Adipocyte (in vitro differentiated cells): ENCODE measurements around the gene SRPK3.

Experiments used
- DNase-seq: peaks from one replicate; pipeline ENCODE4 v3.0.0-alpha.2; 2015; ENCODE audit warnings: low read depth
- H3K27me3 ChIP-seq: replicated peaks from 2 replicates; pipeline ENCODE4 v1.7.0; 2013; ENCODE audit warnings: mild to moderate bottlenecking, low read length, moderate library complexity; ENCODE audit not compliant: control insufficient read depth, insufficient read depth
- H3K36me3 ChIP-seq: 2 replicates; pipeline ENCODE4 v1.7.0; 2013; ENCODE audit warnings: low read length, mild to moderate bottlenecking, moderate library complexity; ENCODE audit not compliant: control insufficient read depth, insufficient read depth, severe bottlenecking
- H3K4me1 ChIP-seq: 2 replicates; pipeline ENCODE4 v1.7.0; 2013; ENCODE audit warnings: mild to moderate bottlenecking, low read length, moderate library complexity; ENCODE audit not compliant: control insufficient read depth, insufficient read depth
- H3K4me3 ChIP-seq: 2 replicates; pipeline ENCODE4 v1.7.0; 2013; ENCODE audit warnings: mild to moderate bottlenecking, low read length, moderate library complexity
- H3K9ac ChIP-seq: 2 replicates; pipeline ENCODE4 v1.7.0; 2013; ENCODE audit warnings: mild to moderate bottlenecking, low read length, moderate library complexity
- H3K9me3 ChIP-seq: 2 replicates; pipeline ENCODE4 v1.7.0; 2013; ENCODE audit warnings: mild to moderate bottlenecking, low read length, moderate library complexity; ENCODE audit not compliant: control insufficient read depth

The SRPK3 gene

GRCh38 chrX:153781428-153782047, 697 bp downstream of the SRPK3 start:
- Histone ChIP-seq H3K9me3 (no peaks in the 10 kb centered on the region), H3K27me3 (no peaks in the 10 kb centered on the region), H3K36me3 (peaks cover 24% of the 10 kb centered on the region), H3K4me1 (peaks cover 3% of the 10 kb centered on the region), H3K9ac (no peak overlapping the region), H3K4me3 (no peak overlapping the region)
- no peak for DNase-seq

- H3K4me3 ChIP-seq, result no peak overlapping the region
- peaks cover 25% of the 10 kb centered on the region for H3K36me3 ChIP-seq
- H3K27me3 ChIP-seq, result no peaks in the 10 kb centered on the region
- H3K4me1 ChIP-seq, result peaks cover 3% of the 10 kb centered on the region
- no peak for DNase-seq
- no peaks in the 10 kb centered on the region for H3K9me3 ChIP-seq
- H3K9ac ChIP-seq, result no peak overlapping the region
These were observed 1.5 kb downstream of the SRPK3 start for GRCh38 chrX:153782313-153782712.

- peaks cover 3% of the 10 kb centered on the region for H3K4me1 ChIP-seq
- H3K4me3 ChIP-seq, result no peak overlapping the region
- no peaks in the 10 kb centered on the region for H3K9me3 ChIP-seq
- DNase-seq, result no peak
- no peaks in the 10 kb centered on the region for H3K27me3 ChIP-seq
- no peak overlapping the region for H3K9ac ChIP-seq
- H3K36me3 ChIP-seq, result peaks cover 21% of the 10 kb centered on the region
These were observed 2.0 kb downstream of the SRPK3 start for GRCh38 chrX:153782871-153783270.

- Histone ChIP-seq H3K36me3 (peaks cover 15% of the 10 kb centered on the region), H3K4me3 (no peak overlapping the region), H3K27me3 (no peaks in the 10 kb centered on the region), H3K9me3 (no peaks in the 10 kb centered on the region), H3K9ac (no peak overlapping the region), H3K4me1 (peaks cover 3% of the 10 kb centered on the region)
- DNase-seq, result no peak
These were observed 2.7 kb downstream of the SRPK3 start for GRCh38 chrX:153783378-153784013.

GRCh38 chrX:153784325-153784967, 3.6 kb downstream of the SRPK3 start:
- H3K36me3 ChIP-seq, result peaks cover 16% of the 10 kb centered on the region
- no peaks in the 10 kb centered on the region for H3K9me3 ChIP-seq
- no peak overlapping the region for H3K9ac ChIP-seq
- DNase-seq, result no peak
- H3K27me3 ChIP-seq, result no peaks in the 10 kb centered on the region
- H3K4me3 ChIP-seq, result no peak overlapping the region
- H3K4me1 ChIP-seq, result peaks cover 3% of the 10 kb centered on the region

DNA sequence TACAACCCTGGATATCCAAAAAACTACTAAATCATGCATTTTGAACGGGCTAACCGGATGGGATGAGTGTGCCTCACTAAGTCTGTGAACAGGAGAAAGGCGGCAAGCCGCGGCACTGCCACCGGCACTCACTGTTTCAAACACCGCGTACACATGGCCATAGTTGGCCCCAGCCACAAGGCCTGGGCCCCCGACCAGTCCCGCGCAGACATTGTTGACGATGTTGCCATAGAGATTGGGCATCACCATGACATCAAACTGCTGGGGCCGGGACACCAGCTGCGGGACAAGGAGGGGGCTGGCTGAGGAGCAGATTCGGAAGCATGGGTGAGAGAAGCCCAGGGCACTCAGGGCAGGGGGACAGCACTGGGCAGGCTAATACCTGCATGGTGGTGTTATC, 5.8 kb downstream of the SRPK3 start:
- Histone ChIP-seq H3K27me3 (no peaks in the 10 kb centered on the region), H3K4me3 (no peak overlapping the region), H3K9me3 (no peaks in the 10 kb centered on the region), H3K4me1 (no peaks in the 10 kb centered on the region), H3K36me3 (peaks cover 20% of the 10 kb centered on the region), H3K9ac (no peak overlapping the region)
- DNase-seq, result no peak

DNA sequence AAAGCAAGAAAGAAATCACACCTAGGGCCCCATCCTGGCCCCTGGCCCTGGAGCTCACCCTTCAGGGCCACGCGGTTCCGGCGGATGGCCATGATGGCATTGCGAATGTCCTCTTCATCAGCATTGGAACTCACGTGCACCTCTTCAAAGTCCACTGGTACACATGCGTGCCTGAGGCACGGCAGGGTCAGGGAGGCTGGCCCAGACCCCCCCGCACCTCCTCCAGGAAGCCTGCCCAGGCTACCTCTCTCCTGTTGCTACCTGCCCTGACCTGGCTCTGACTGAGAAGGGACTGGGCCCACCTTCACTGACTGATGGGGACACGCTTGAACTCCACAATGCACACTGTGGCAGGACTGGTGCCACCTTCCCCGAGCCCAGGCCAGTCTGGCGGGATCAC, 8.8 kb downstream of the SRPK3 start:
- peaks cover 7% of the 10 kb centered on the region for H3K4me1 ChIP-seq
- H3K4me3 ChIP-seq, result no peak overlapping the region
- no peak for DNase-seq
- no peak overlapping the region for H3K9ac ChIP-seq
- peaks cover 20% of the 10 kb centered on the region for H3K36me3 ChIP-seq
- H3K9me3 ChIP-seq, result no peaks in the 10 kb centered on the region
- H3K27me3 ChIP-seq, result no peaks in the 10 kb centered on the region

DNA sequence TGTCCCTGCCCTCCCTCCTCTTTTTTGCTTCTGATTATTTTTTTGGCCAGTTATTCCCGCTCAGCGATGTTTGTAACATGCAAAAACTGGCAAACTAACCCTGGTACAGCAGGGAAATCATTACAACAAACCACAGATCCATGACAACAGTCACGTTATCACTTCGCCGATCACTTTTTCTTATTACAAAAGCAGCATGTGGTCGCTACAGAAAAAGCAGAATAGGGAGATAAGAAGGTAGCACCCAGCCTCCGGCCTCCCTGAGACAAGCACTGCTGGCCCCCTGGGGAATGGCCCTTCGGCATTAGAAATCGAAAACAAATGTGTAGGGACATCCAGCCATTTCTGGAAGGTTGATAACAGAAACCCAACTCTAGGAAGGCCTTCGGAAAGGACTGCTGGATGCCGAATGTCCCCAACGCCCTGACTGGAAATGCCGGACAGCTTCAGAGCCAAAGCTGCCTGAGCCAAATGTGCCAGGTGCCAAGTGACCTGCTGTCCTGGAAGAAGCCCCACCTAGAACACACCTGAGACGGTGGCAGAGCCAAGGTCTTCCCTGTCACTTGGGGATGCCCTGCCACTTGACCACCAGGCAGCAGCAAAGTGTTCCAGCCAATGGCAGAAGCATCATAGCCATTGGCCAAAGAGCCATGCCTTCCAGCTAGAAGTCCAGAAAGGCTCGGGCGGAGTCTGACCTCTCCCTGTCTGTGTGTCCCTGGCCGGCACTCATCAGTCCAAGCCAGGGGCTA, 10.4 kb downstream of the SRPK3 start:
- Histone ChIP-seq H3K4me3 (no peak overlapping the region), H3K9me3 (no peaks in the 10 kb centered on the region), H3K27me3 (no peaks in the 10 kb centered on the region), H3K9ac (no peak overlapping the region), H3K4me1 (peaks cover 16% of the 10 kb centered on the region), H3K36me3 (peaks cover 9% of the 10 kb centered on the region)
- DNase-seq, result no peak

DNA sequence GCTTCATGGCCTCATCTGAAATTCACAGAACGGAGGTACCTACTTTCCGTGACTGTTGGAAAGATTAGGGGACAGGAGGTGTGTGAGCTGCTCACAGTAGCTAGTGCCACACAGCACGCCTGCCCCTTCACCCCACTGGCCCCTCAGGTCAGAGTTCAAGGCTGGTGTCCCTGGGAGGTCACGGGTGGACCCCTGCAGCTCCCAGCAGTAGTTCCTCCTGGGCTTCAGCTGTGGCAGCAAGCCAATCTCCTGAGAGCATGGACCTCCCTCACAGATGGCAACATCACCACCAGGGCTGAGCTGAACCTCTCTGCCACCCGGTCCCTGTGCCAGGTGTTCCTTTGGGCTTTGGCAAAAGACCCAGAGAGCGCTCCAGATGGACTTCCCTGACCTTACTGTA, 11.5 kb downstream of the SRPK3 start:
- Histone ChIP-seq H3K4me1 (peaks cover 18% of the 10 kb centered on the region), H3K9ac (no peak overlapping the region), H3K36me3 (peaks cover 11% of the 10 kb centered on the region), H3K4me3 (no peak overlapping the region), H3K27me3 (no peaks in the 10 kb centered on the region), H3K9me3 (peaks cover 2% of the 10 kb centered on the region)
- no peak for DNase-seq

- H3K27me3 ChIP-seq, result no peaks in the 10 kb centered on the region
- peak overlapping the region; percentile 92 for H3K9ac ChIP-seq
- H3K36me3 ChIP-seq, result peaks cover 16% of the 10 kb centered on the region
- peak overlapping the region; percentile 87 for H3K4me3 ChIP-seq
- peaks cover 18% of the 10 kb centered on the region for H3K4me1 ChIP-seq
- peaks cover 5% of the 10 kb centered on the region for H3K9me3 ChIP-seq
- peak; percentile 30 for DNase-seq
These were observed 12.4 kb downstream of the SRPK3 start for GRCh38 chrX:153793291-153793690.
